Gastroesophageal sphincter (tissue), 3 donors: ENCODE measurements around the gene SRRM5.
A peak's percentile ranks its signal among the peaks of the same experiment; 100 is the strongest.

ENCODE experiments used
- CTCF ChIP-seq, 4 experiments: fragments of 200-600 bp in 2 of 4; fragments of 450-650 bp in 2 of 4; sonication (generic) in 1 of 4; IDR thresholded peaks; one replicate each; pipeline ENCODE4 v1.5.1; 2017 to 2019; ENCODE audit warnings: antibody characterized with exemption in 4 of 4, mild to moderate bottlenecking in 2 of 4, moderate library complexity in 2 of 4
- EP300 ChIP-seq: sonication (generic); formaldehyde crosslinking; IDR thresholded peaks from one replicate; pipeline ENCODE4 v1.6.1; 2017; ENCODE audit warnings: antibody characterized with exemption, mild to moderate bottlenecking

GRCh38 chr19:43594710-43595604 is 16.9 kb upstream of the SRRM5 start:
- TF ChIP-seq CTCF (IDR thresholded peaks at IDR 0.05) (peak in 3 of 4 experiments; percentile 45 to 65 (median 53)), EP300 (no peak)
